Nephron (organoid): ENCODE results near the gene GRIK2.

Source experiments
- H3K27ac Mint-ChIP-seq, 3 experiments: 2 replicates each; pipeline ENCODE4 v1.8.0; 2020; ENCODE audit warnings: mixed read lengths in 3 of 3, mild to moderate bottlenecking in 2 of 3, moderate library complexity in 1 of 3
- H3K27me3 Mint-ChIP-seq: 2 replicates; pipeline ENCODE4 v1.8.0; 2021; ENCODE audit warnings: low read depth, mild to moderate bottlenecking, moderate library complexity, mixed read lengths
- H3K36me3 Mint-ChIP-seq: 2 replicates; pipeline ENCODE4 v1.8.0; 2020; ENCODE audit warnings: low read depth, mixed read lengths
- H3K4me1 Mint-ChIP-seq: 2 replicates; pipeline ENCODE4 v1.8.0; 2020; ENCODE audit warnings: mixed read lengths
- H3K4me3 Mint-ChIP-seq, 3 experiments: 2 replicates each; pipeline ENCODE4 v1.8.0; 2020; ENCODE audit warnings: mild to moderate bottlenecking in 3 of 3, mixed read lengths in 3 of 3, moderate library complexity in 2 of 3
- H3K9me3 Mint-ChIP-seq: 2 replicates; pipeline ENCODE4 v1.8.0; 2020; ENCODE audit warnings: mixed read lengths
- CTCF ChIP-seq, 3 experiments: fragments of 200-600 bp; sonication (generic); IDR thresholded peaks; one replicate each; pipeline ENCODE4 v1.5.0; 2021; ENCODE audit warnings: antibody characterized with exemption in 3 of 3; ENCODE audit not compliant: unreplicated experiment in 3 of 3

Gene GRIK2

GRCh38 chr6:101683884-101684283, 290.4 kb downstream of the GRIK2 start:
- H3K27ac Mint-ChIP-seq = peak overlapping the region in 2 of 3 experiments; percentile 11 to 14
- peaks cover 7% of the 10 kb centered on the region for H3K4me1 Mint-ChIP-seq
- no peaks in the 10 kb centered on the region for H3K9me3 Mint-ChIP-seq
- H3K4me3 Mint-ChIP-seq = no peak overlapping the region
- peaks cover 6% of the 10 kb centered on the region for H3K36me3 Mint-ChIP-seq
- TF ChIP-seq CTCF (IDR thresholded peaks at IDR 0.05; ENCODE audit: unreplicated experiment in 3 of 3) = no peak
- no peaks in the 10 kb centered on the region for H3K27me3 Mint-ChIP-seq

GRCh38 chr6:101686653-101687052, 293.1 kb downstream of the GRIK2 start:
- Mint-ChIP-seq H3K27me3 (no peaks in the 10 kb centered on the region), H3K4me3 (no peak overlapping the region), H3K4me1 (peaks cover 7% of the 10 kb centered on the region), H3K27ac (no peak overlapping the region), H3K9me3 (no peaks in the 10 kb centered on the region), H3K36me3 (peaks cover 3% of the 10 kb centered on the region)
- TF ChIP-seq CTCF (IDR thresholded peaks at IDR 0.05; ENCODE audit: unreplicated experiment in 3 of 3) = no peak

- no peaks in the 10 kb centered on the region for H3K9me3 Mint-ChIP-seq
- peaks cover under 1% of the 10 kb centered on the region for H3K4me1 Mint-ChIP-seq
- H3K36me3 Mint-ChIP-seq = no peaks in the 10 kb centered on the region
- no peak overlapping the region for H3K4me3 Mint-ChIP-seq
- no peaks in the 10 kb centered on the region for H3K27me3 Mint-ChIP-seq
- TF ChIP-seq CTCF (IDR thresholded peaks at IDR 0.05; ENCODE audit: unreplicated experiment in 3 of 3) = no peak
- H3K27ac Mint-ChIP-seq = no peak overlapping the region
Measured at GRCh38 chr6:101689156-101689555, 295.6 kb downstream of the GRIK2 start.

GRCh38 chr6:101689695-101690094, 296.2 kb downstream of the GRIK2 start:
- H3K4me3 Mint-ChIP-seq = no peak overlapping the region
- H3K27me3 Mint-ChIP-seq = no peaks in the 10 kb centered on the region
- TF ChIP-seq CTCF (IDR thresholded peaks at IDR 0.05; ENCODE audit: unreplicated experiment in 3 of 3) = no peak
- no peaks in the 10 kb centered on the region for H3K9me3 Mint-ChIP-seq
- H3K4me1 Mint-ChIP-seq = no peaks in the 10 kb centered on the region
- H3K27ac Mint-ChIP-seq = no peak overlapping the region
- no peaks in the 10 kb centered on the region for H3K36me3 Mint-ChIP-seq

GRCh38 chr6:101700655-101701054, 307.1 kb downstream of the GRIK2 start:
- H3K4me3 Mint-ChIP-seq = no peak overlapping the region
- no peaks in the 10 kb centered on the region for H3K27me3 Mint-ChIP-seq

More at GRCh38 chr6:101700655-101701054, 307.1 kb downstream of the GRIK2 start:
- no peaks in the 10 kb centered on the region for H3K4me1 Mint-ChIP-seq
- no peaks in the 10 kb centered on the region for H3K36me3 Mint-ChIP-seq
- H3K27ac Mint-ChIP-seq = no peak overlapping the region
- TF ChIP-seq CTCF (IDR thresholded peaks at IDR 0.05; ENCODE audit: unreplicated experiment in 3 of 3) = no peak
- H3K9me3 Mint-ChIP-seq = no peaks in the 10 kb centered on the region
